HFF-Myc (cell line): ENCODE measurements around the gene HOOK2.
"Not testable (repeated sequence)": the region's sequence is repeated elsewhere in the genome, so short reads cannot be mapped to it uniquely, and the experiment has no call there.

Experiments used
- DNase-seq: peaks from one replicate; pipeline ENCODE4 v3.0.0-alpha.2; 2011; ENCODE audit warnings: low read depth; ENCODE audit errors: extremely low read depth
- H3K4me3 ChIP-seq: replicated peaks from 2 replicates; pipeline ENCODE4 v1.5.1; 2011; ENCODE audit warnings: low read depth, mild to moderate bottlenecking, control low read depth, low read length
- TF ChIP-seq, protein P1 (sequence below): IDR thresholded peaks from 2 replicates; pipeline ENCODE4 v1.5.1; 2012; ENCODE audit warnings: mild to moderate bottlenecking, low read depth, low read length, control low read depth; ENCODE audit errors: missing control alignments

HOOK2 gene

DNA sequence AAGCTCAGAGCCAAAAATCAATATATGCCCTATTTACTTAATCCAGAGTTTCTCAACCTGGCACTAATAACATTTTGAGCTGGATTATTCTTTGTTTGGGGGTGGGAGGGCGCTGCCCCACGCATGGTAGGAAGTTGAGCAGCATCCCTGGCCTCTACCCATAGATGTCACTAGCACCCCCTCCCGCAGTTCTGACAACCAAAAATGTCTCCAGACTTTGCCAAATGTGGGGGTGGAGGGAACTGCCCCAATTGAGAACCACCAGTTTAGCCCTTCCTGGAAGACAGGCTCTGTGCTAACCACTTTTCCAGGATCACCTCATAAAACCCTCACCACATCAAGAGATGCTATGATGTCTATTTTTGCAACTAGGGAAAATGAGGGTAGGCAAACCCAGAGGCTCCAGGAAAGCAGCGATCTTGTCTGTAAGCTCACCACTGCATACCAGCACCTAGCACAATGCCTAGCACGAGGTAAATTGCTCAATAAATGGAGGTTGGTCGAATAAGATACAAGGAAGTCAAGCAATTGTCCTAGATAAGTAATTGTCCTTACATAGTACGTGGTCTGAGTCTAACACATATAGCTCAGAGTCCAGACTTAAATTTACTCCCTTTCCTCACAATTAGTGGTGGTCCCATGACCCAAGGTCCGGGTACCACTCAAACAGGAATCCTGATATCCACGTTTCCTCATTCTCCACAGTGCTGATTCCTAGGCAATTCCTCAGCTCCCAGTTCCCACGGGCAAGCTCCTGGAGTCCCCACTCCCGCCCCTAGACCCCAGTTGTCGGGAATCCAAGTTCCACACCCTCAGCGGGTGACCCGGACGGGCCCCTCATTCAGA is 41.8 kb downstream of the HOOK2 start:
- TF ChIP-seq, protein P1, sequence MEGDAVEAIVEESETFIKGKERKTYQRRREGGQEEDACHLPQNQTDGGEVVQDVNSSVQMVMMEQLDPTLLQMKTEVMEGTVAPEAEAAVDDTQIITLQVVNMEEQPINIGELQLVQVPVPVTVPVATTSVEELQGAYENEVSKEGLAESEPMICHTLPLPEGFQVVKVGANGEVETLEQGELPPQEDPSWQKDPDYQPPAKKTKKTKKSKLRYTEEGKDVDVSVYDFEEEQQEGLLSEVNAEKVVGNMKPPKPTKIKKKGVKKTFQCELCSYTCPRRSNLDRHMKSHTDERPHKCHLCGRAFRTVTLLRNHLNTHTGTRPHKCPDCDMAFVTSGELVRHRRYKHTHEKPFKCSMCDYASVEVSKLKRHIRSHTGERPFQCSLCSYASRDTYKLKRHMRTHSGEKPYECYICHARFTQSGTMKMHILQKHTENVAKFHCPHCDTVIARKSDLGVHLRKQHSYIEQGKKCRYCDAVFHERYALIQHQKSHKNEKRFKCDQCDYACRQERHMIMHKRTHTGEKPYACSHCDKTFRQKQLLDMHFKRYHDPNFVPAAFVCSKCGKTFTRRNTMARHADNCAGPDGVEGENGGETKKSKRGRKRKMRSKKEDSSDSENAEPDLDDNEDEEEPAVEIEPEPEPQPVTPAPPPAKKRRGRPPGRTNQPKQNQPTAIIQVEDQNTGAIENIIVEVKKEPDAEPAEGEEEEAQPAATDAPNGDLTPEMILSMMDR: peak; percentile 42
- peak overlapping the region; percentile 96 for H3K4me3 ChIP-seq
- DNase-seq: no peak

DNA sequence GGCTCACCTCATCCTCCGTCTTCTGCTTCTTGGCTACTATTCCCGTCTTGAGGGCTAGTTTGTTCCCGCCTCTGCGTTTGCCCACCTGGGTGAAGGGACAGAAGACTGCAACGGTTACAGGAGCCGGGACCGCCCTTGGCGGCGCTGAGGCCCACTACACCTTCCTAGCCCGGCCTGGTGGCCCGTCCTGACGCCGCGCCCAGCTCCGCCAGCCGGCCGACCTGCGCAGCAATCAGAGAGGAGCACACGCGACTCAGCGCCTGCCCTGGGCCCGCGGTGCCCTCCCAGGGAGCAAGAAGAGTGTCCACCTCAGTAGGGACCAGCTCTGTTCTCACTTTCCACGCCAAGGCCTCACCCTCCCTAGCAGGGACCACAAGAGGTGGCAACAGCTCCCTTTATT is 44.0 kb downstream of the HOOK2 start:
- H3K4me3 ChIP-seq: no peak overlapping the region
- no peak for DNase-seq
- TF ChIP-seq, protein P1: no peak

DNA sequence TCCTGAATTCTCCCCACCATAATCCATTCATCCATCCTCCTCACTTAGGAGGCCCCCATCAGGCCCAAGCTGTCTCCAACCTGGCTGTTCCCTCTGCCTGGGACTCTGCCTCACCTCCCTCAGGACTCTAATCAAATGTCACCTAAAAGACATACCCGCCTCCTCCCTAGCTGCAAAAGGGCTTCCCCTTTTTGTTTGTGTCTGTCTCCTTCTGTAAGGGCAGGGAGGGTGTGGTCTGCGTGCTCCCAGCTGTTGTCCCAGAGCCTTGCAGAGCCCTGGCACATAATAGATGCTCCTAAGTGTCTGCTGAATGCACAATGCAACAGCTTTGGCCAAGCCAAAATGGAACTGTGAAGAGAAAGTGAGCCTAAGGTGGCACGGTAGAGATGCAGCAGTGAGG is 45.3 kb downstream of the HOOK2 start:
- no peak for DNase-seq
- TF ChIP-seq, protein P1: no peak

DNA sequence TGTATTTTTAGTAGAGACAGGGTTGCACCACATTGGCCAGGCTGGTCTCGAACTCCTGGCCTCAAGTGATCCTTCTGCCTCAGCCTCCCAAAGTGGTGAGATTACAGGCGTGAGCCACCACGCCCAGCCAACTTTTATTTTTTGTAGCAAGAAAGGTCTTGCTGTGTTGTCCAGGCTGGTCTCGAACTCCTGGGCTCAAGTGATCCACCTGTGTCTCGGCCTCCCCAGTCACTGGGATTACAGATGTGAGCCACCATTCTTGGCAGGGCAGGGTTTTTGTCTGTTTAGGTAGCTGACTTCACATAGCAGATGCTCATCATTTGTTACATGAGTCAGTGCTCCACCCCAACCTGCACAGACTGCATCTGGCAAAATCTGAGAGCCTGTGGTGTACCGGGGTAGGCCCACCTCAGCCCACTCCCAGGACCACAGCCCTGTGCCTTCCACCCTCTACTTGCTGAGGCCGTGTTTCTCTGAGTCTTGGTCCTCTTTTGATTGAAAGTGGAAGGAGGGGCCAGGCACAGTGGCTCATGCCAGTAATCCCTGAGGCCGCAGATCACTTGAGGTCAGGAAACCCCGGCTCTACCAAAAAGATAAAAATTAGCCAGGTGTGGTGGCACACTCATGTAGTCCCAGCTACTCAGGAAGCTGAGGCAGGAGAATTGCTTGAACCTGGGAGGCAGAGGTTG is 47.5 kb downstream of the HOOK2 start:
- no peak for DNase-seq
- no peak overlapping the region for H3K4me3 ChIP-seq
- TF ChIP-seq, protein P1: no peak

More for the DNA sequence above, 45.3 kb downstream of the HOOK2 start:
- H3K4me3 ChIP-seq: no peak overlapping the region

DNA sequence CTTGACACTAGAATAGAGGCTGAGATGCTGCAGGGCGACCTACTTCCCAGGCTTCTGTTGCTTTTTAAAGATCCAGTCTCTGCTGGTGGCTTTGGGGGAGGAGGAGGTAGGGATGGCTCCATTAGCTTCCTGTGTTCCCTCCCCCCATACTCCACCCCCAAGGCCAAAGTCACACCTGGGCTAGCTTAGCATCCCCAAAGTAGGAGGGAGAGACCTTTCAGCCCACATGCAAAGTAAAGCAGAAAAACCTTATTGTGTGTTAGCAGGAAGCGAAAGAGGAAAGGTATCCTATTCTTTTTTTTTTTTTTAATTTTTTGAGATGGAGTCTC is 48.4 kb downstream of the HOOK2 start:
- TF ChIP-seq, protein P1: no peak

DNA sequence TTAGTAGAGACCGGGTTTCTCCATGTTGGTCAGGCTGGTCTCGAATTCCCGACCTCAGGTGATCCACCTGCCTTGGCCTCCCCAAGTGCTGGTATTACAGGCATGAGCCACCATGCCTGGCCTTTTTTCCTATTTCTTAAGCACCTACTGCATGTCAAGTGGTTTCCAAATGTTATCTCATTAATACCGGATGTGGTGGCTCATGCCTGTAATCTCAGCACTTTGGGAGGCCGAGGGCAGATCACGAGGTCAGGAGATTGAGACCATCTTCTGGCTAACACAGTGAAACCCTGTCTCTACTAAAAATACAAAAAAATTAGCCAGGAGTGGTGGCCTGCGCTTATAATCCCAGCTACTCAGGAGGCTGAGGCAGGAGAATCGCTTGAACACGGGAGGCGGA is 49.7 kb downstream of the HOOK2 start:
- not testable (repeated sequence) for DNase-seq, H3K4me3 ChIP-seq

More for the DNA sequence above, 48.4 kb downstream of the HOOK2 start:
- no peak overlapping the region for H3K4me3 ChIP-seq
- DNase-seq: no peak

DNA sequence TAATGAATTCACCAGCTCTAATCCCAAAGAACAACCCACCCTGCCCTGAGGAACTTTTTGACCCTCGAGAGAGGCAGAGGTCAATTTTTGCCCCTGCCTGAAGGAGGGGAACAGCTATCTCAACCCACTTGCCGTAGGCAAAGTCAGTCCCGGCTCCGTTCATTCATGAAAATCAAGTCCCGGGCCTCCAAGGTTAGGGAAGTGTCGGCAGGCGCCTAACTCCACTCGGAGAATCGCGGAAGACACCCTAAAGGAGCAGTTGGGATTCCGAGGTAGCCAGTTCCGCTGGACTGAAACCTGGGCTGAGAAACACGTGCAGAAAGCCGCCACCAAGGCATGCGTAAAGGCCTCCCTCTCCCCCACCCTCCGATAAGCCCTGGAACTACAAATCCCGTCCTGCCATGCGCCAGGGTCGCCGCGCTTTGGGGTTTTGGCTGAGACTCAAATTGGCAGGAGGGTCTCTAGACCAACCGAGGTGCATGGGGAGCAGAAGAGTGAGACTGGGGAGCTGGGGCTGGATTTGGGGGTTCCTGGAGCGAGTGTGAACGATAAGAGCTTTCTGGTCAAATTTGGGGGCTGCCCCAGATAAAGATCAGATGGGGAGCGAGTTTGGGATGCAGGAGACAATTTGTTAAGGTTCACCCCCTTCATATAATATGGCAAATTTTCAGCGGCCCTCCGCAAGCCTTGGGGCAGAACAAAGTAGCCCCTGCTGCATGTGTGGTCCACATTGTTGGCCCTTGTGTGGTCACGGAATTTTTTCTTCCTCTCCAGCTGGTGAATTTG is 51.5 kb downstream of the HOOK2 start, which contains the start of gene TNPO2:
TSS of gene TNPO2 (minus strand) at position 292 of the 786 bp plus-strand sequence. CDS start 2,955 bp downstream, outside the sequence.
- H3K4me3 ChIP-seq: peak within 1 kb of the TSS; percentile 74
- peak; percentile 51 for DNase-seq
- TF ChIP-seq, protein P1: no peak
